ENCODE data around the gene SYT3. TPM values are rescaled to one million over a fixed set of nuclear protein-coding genes. Genes with fewer than 3 reads are reported as not detected.

SYT3 gene
- total and polyA plus RNA-seq, 2 of the 13 experiments (the other 11 are each of a cell fraction or from before 2014, with no cell fraction given) = not detected

DNA sequence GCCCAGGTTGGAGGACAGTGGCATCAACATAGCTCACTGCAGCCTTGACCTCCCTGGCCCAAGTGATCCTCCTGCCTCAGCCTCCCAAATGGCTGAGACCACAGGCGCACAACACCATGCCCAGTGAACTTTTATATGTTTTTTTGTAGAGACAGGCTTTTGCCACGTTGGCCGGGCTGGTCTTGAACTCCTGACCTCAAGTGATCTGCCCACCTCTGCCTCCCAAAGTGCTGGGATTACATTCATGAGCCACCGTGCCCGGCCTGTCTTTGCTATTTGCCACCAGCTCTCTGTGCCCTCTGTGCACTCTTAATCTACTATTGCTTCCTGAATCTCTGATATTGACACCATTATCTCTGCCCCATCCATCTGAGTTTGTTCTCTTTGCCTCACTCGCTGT lies 37.2 kb downstream of the SYT3 start (continued):
- TF ChIP-seq, protein P1, sequence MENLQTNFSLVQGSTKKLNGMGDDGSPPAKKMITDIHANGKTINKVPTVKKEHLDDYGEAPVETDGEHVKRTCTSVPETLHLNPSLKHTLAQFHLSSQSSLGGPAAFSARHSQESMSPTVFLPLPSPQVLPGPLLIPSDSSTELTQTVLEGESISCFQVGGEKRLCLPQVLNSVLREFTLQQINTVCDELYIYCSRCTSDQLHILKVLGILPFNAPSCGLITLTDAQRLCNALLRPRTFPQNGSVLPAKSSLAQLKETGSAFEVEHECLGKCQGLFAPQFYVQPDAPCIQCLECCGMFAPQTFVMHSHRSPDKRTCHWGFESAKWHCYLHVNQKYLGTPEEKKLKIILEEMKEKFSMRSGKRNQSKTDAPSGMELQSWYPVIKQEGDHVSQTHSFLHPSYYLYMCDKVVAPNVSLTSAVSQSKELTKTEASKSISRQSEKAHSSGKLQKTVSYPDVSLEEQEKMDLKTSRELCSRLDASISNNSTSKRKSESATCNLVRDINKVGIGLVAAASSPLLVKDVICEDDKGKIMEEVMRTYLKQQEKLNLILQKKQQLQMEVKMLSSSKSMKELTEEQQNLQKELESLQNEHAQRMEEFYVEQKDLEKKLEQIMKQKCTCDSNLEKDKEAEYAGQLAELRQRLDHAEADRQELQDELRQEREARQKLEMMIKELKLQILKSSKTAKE (CRISPR knock-in tag; IDR thresholded peaks at IDR 0.05; ENCODE audit: borderline replicate concordance) = no peak
- TF ChIP-seq IKZF1 (IDR thresholded peaks at IDR 0.05) = no peak
- no peak for TF ChIP-seq SUZ12 (IDR thresholded peaks at IDR 0.05; ENCODE audit: low read depth, low read length)

DNA sequence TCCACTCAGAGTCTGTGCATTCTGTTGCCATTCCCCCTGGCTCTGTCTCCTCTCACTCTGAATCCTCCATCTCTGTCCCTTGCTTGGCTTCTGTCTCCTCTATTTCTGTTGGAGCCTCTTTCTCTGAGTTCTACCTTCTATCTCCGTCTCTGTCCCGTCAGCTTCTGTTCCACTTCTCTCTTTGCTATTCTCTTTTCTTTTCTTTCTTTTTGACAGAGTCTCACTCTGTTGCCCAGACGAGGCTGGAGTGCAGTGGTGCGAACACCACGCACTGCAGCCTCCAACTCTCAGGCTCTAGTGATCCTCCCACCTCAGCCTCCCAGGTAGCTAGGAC lies 37.6 kb downstream of the SYT3 start:
- no peaks in the 10 kb centered on the region for H3K9me3 ChIP-seq (ENCODE audit: low read length)
- no peak overlapping the region for H2AFZ ChIP-seq (ENCODE audit: low read length)
- H3K79me2 ChIP-seq (ENCODE audit: insufficient read depth, low read length) = no peaks in the 10 kb centered on the region
- CTCF ChIA-PET (ENCODE audit: low intra/inter-chr PET ratio, low total read pairs) = no interaction called here
- H3K4me1 ChIP-seq (ENCODE audit: insufficient read depth, low read length) = no peaks in the 10 kb centered on the region
- H4K20me1 ChIP-seq (ENCODE audit: insufficient read depth, low read length) = no peaks in the 10 kb centered on the region
- POLR2A ChIA-PET = no interaction called here
- peaks cover 1 to 22% of the 10 kb centered on the region in 2 experiments; a peak in 2 of 5 replicates for H3K27me3 ChIP-seq (ENCODE audit: control insufficient read depth in 1 of 2, insufficient read depth in 2 of 2, low read length in 2 of 2)
- H3K36me3 ChIP-seq (replicated peaks in 1 of 2; ENCODE audit: control insufficient read depth in 1 of 2, insufficient read depth in 2 of 2, low read length in 2 of 2) = no peaks in the 10 kb centered on the region
- in situ Hi-C loops (cut with HindIII; ENCODE audit: extremely low pct_ligation_motif_present, low pct_unique_long_range_greater_than_20kb) = loop anchor here (10.0 kb wide), 1 partner anchor 183 kb away; no protein-coding TSS in a partner anchor
- 27% methylated on average over 5 of the region's 5 CpGs for WGBS (ENCODE audit: low lambda C conversion rate)
- H3K9ac ChIP-seq (ENCODE audit: insufficient read depth, low read depth, low read length) = no peak overlapping the region
- TF ChIP-seq TSC22D2 (CRISPR knock-in tag; IDR thresholded peaks at IDR 0.05; ENCODE audit: borderline replicate concordance) (no peak), SRY (CRISPR knock-in tag; IDR thresholded peaks at IDR 0.05) (no peak)
- BruUV-seq (replicated peaks) = no TSS peak
- intact Hi-C loops (cut with micrococcal nuclease; ENCODE audit: unreplicated experiment) = no loop called here
- ATAC-seq (no peak), DNase-seq (ENCODE audit: low spot score) (no peak), FAIRE-seq (no peak)
- H3K4me2 ChIP-seq (ENCODE audit: low read depth, low read length) = no peak overlapping the region
- no peak overlapping the region for H3K27ac ChIP-seq (ENCODE audit: extremely low read length, insufficient read depth, low read length)
- H3K4me3 ChIP-seq (replicated peaks in 1 of 3; ENCODE audit: insufficient read depth in 1 of 3, low read depth in 2 of 3, low read length in 3 of 3) = no peak overlapping the region

Data from HepG2 (cell line).